ENCODE data around the gene PRSS23.

Gene PRSS23

DNA sequence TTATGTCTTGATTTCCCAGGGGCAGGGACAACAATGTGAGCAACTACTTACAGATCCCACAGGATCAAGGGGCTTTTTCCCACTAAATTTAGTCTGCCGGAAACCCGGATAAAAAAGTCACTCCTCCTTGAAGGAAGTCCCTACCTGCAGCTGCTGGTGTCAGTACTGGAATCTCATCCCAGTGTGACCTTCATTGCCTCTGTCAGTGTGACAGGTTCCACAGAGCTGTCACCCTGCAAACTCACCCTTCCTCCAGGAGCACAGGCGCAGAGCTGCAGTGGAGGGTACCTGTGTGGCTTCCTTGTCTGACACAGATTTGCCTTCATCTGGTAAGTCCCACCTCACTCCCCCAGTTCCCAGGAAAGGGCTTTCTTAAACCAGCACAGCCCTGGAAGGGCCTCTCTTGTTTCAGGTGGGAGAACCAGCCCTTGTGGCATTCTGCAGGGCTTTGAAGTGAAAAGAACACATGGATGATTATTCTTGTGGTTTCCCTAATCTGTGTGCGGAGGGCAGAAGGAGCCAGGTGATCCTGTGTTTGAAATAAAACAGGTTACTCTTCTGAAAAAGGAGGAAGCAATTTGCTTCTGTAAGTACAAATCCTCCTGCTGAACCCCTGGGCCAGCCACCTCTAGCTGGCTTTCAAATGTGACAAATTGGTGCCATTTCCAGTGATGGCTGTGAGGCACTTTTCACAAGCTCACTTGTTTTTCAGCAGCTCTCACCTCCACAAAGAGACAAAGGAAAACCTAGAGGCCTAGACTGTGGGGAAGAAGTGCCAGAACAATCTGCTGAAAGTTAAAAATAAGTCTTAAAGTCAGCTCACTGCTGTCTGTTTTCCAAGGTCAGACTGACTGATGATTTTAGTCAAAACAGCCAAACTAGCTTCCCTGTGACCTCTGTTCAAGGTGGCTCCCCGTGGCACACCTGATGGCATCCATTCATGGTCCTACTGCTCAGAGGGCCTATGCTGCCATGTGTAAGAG lies 9.2 kb upstream of the PRSS23 start:
- DNase-seq = no peak

DNA sequence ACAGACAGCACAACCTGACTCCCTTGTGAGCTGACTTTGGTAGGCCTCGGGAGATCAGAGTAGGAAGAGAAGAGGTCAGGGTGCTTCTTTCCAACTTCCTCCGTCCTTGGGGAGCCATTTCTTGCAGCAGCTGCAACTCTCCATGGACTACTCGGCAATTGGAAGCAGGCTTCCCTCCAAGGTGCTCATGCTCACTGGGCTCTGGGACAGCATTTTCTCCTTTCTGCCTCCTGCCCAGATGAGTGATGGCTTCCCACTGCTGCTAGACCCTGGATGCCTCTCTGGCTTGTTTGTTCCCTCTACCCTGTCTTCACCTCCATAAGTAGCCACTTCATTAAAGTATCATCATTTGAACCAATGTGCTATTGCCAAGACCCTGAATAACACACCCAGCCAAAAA lies 8.2 kb upstream of the PRSS23 start:
- DNase-seq = no peak

DNA sequence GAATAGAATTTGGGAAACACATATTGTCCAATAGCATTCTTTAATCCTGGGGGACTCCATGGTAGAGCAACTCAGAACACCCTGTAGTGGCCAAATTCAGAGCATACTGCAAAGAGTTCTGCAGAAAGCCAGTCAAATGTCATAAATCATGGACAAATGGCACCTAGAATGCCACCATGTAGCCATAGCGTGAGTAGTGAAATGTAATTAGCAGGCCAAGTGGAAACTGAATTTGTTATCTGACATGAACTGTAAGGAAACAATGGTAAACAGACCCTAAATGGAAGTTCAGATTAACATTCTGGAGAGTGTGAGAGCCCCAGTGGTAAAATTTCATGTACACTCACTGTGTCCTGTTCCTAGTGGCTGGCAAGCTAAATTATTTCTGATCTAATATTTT lies 7.0 kb upstream of the PRSS23 start:
- DNase-seq = no peak

DNA sequence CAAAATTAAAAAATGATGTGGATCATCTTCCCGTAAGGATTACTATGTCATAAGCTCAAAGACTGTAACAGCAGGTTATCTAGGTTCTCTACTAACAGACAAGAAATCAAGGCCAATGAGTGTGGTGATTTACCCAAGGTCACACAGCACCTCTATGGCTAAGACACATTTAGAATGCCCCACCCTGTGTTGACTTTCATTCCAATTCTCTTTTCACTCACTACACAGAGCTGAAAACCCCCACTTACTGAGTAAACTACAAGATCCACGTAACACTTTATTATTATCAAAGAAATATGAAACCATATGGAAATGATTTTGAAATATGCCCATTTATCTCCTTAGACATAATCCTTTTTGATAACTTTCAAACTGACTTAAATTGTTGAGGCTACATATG lies 4.8 kb upstream of the PRSS23 start:
- no peak for DNase-seq

DNA sequence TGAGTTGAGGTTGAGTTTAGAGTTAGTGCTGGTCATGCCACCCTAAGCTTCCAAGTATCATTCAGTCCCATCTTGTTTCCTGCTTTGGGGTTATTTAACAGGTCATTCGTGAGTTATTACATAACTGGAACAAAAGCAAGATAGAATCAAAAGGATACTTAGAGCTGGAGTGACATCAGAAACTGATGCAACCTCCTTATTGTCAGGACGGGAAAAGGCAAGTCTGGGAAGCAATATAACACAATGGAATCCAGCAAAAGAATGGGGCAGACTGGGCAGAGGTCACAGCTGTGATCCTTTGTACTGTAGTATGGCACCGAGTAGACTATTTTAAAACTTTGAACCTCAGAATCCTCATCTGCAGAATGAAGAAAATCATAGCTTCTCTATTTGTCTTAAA lies 4.4 kb upstream of the PRSS23 start:
- DNase-seq = no peak

DNA sequence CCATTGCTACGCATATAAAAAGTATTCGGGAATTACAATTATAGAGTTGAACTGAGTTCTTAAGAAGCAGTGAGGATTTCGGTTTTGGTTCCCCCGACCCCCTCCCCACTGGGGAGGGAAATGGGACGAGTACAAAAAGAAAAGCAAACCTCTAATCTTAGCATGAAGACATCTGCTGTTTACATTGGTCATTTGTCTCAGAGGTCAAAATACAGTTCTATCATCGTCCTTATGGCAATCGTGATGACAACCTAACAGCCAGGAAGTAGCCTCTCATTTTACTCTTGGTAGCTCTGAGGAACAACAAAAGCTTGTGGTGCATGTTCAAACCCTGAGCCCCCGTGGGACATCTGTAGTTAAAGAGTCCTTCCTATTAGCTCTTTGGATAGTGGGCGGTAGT lies 3.2 kb upstream of the PRSS23 start:
- DNase-seq = no peak

DNA sequence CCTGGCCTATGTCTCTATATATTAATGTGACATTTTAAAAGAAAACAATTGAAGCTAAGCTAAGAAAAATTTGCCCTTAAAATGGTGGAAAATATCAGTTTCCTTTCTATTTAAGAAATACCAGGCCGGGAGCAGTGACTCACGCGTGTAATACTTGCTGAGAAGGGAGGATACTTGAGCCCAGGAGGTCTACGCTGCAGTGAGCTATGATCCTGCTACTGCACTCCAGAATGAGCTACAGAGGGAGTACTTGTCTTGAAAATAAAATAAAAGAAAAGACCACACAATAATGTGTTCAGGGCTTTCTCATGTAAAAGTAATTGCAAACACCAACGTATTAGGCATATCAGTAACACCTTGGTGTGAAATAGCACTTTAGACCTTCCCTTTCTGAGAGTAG lies 1.4 kb upstream of the PRSS23 start:
- no peak for DNase-seq

DNA sequence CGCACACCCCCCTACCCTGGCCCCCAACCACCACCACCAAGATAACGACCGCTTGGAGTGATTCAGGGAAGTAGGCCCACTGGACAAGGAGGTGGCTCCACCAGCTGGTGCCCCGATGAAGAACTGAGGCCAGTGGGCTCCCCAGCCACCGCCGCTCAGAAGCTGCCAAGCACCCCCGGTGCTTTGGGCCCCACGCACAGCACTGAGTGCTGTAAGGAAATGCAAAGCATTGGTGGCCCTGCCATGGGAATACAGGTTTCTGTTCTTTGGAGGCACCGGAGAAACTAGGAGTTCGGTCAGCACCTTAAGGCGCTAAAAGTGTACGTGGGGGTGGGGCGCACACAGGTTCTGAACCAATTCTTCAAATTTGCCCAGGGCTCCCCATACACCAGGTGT lies 664 bp upstream of the PRSS23 start:
- no peak for DNase-seq

DNA sequence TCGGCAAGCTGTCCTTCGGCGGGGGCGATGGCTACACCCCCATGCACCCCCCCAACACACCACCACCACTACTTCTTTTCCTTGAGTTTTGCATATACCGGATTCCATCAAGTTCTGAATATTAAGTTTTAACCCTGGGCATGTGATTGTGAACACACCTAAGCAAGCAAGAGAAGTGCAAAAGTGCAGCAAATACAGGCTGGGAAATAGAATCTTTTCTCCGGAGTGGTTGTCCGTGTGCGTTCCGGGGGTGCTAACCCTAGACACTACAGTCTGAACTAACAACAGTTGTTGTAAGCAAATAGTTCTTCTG lies 574 bp downstream of the PRSS23 start:
- DNase-seq = no peak

DNA sequence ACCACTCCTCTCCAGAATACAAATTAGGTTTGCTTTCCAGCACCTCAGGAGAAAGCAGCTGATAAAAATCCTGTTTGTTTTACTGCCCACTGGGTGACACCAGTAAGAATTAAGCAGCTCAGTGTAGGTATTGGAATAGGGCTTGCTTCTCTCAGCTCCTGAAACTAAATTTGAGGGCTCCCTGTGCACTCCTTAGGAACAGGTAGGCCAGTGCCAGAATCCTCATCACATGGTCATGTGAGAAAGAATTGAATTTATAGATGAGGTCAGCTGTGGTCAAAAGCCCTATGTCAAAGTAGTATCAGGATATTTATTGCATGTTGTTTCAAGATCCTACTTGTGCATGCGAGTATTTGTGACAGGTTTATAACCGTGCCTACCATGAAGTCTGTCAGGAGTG lies 1.0 kb downstream of the PRSS23 start:
- no peak for DNase-seq

DNA sequence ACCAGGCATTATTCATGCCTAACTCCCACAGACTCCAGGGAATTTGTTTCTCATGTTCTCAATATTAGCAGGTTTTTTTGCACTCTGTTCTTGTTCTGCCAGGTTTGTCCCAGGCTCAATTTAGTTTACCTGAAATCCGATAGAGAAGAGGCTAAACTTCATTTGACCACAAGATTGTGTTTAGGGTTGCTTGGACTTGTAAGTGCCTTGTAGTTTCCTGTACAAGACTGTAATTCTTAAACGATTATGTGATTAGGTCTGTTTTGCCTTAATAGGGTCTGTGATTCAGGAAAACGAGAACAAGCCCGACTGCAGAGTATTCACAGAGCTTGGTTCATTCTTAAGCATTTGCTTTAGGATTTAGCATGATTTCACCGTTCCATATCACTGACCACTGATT lies 1.8 kb downstream of the PRSS23 start:
- DNase-seq = no peak

DNA sequence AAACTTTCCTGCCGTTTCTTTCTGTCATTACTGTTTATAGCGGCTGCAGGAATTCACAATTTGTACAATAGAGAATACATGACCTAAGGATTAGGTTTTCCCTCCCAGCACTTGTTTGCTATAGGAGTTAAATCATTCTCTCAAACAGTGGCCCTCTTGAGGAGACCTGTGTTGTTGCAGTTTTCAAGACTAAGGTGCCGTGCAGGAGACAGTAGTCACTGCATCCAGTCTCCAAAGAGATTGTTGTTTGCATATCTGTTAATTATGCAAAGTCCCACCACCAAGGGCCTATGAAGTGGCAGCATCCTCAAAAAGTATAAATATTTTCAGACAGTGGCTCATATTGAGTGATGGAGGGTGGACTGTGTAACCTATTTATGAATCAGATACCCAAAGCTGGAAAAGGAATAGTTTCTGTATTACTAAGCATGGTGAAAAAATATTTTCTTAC lies 2.3 kb downstream of the PRSS23 start:
- DNase-seq = no peak

DNA sequence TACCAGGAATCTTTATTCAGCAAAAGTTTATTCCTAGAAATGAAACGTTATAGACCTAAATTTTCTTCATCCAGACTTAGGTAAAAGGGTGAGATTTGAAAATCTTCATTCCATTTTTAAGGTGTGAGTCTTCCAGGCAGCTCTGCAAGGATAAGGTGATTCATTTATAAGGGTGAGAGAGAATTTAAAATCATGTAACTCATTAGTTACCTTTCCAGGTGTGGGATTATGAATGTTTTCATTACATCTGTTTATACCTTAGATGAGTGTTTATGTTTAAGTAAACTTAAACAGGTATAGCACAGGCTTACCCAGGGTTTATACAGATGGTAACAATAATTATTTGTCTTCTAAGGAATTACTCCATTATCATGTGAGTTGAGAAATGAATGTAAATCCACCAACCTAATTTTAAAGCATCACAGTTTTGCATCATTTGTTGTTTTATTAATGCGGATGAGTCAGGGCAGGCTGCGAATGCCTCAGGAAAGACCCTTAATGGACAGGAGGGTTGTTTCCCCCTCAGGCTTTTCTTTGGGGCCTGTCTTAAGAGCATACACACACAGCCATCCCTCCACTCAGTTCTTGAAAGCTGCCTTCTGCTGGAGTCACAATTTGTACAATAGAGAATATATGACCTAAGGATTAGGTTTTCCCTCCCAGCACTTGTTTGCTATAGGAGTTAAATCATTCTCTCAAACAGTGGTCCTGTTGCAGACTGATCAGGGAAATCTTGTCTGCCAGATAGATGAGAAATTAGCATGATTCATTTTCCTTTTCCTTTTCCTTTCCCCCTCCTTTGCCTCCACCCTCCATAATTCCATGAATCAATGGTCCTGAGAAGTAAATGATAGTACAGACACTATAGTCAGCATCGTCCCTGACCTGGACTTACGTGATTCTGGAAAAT lies 3.0 kb downstream of the PRSS23 start:
- DNase-seq = no peak

DNA sequence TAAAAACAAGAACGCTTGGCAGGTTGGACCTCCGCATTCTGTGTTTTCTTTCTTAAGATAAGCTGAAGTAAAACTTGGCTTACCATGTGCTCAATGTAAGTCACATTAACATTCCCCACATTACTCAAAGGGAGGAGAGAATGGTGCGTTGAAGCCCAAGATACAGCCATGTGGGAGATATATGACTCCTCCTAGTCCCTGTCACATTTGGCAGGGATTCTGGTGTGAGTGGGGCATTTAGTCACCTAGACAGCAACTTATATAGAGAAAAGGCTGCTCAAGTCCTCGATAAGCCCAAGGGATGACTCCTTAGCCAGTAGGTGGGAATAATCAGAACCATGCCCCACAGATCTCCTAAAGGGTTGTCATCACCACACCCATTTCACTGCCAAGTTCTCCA lies 4.6 kb downstream of the PRSS23 start:
- DNase-seq = no peak

DNA sequence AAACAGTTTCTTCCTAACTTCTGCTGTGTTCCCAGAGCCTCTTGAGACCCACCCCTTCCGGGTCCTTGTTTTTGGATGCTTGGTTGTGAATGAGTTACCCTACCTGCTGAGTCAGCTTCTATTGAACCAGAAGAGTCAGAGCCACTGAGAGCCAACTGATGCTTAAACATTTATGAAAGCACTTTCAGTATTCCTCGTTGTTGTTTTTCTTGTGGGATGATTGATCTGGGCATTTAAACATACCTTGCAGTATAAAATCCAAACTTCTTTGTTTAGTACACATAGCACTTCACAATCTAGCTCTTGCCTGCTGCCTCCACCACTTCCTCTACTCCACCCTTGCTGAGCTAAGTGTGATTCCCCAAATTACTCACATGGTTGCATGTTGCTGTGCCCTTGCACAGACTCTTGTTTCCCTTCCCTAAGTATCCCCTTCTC lies 5.5 kb downstream of the PRSS23 start:
- DNase-seq = no peak

DNA sequence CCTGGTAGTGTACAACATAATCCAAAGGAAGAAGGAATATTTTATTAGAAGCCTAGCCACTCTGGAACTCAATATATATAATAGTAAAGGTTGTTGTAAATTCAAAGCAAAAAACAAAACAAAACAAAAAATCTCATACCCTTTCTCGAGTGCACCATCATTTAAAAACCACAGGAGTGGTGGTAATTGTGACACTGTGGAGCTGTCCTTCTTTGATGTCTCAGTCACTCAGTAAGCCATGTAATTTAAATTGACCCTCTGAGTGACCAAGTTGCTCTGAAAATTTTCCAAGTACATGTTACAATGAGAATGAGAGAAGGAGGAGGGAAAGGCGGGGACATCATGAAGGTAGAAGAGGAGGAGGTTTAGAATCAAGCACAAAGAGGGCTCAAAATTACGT lies 6.6 kb downstream of the PRSS23 start:
- no peak for DNase-seq

DNA sequence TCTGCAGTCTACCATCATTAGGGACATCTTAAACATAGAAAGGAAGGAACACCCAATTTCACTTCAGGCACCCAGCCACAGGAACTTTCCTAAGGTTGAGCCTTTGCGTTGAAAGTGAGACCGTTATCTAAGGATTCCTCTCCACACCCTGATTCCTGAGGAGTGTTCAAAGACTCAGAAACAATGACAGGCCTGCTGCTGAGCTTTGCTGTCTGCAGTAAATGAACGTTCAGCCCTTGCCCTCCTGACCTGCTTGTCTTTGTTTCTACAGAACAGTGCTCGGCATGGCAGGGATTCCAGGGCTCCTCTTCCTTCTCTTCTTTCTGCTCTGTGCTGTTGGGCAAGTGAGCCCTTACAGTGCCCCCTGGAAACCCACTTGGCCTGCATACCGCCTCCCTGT lies 7.0 kb downstream of the PRSS23 start:
- no peak for DNase-seq

DNA sequence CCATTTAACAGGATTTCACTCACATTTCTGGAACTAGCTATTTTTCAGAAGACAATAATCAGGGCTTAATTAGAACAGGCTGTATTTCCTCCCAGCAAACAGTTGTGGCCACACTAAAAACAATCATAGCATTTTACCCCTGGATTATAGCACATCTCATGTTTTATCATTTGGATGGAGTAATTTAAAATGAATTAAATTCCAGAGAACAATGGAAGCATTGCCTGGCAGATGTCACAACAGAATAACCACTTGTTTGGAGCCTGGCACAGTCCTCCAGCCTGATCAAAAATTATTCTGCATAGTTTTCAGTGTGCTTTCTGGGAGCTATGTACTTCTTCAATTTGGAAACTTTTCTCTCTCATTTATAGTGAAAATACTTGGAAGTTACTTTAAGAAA lies 9.2 kb downstream of the PRSS23 start:
- DNase-seq = no peak

DNA sequence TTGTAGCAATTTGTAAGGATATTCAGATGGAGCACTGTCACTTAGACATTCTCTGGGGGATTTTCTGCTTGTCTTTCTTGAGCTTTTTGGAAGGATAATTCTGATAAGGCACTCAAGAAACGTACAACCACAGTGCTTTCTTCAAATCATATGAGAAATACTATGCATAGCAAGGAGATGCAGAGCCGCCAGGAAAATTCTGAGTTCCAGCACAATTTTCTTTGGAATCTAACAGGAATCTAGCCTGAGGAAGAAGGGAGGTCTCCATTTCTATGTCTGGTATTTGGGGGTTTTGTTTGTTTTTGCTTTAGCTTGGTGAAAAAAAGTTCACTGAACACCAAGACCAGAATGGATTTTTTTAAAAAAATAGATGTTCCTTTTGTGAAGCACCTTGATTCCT lies 9.9 kb downstream of the PRSS23 start:
- no peak for DNase-seq

DNA sequence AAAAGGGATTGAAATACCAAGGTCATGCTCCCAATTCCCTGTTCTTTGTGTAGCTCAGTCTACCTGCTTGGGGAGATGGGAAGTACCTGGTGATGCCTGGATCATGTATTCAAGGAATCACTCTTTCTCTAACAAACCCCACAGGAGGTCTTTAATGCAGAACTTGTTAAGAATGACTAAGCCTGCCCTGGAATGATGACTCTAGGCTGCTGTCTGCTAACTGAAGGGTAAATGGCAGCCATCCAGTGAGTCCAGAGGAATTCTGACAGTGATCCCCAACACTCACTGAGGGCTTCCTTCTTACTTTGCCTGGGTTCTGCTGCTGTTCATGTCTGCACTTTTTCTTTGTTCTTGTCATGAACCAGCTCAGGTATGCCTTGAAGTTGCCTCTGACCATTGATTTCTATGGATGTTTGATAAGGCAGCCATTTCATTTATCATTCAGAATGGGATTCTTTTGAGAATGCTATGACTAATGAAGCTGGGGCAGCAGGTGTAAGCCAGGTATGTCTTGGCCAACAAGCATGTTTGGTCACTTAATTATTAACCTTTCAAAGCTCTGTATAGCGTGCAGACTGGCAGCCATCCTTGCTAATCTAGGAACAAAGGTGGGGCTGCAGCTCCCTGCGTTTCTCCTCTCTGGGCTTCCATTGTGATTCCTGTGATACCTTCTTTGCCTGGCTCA lies 11.4 kb downstream of the PRSS23 start:
- no peak for DNase-seq

DNA sequence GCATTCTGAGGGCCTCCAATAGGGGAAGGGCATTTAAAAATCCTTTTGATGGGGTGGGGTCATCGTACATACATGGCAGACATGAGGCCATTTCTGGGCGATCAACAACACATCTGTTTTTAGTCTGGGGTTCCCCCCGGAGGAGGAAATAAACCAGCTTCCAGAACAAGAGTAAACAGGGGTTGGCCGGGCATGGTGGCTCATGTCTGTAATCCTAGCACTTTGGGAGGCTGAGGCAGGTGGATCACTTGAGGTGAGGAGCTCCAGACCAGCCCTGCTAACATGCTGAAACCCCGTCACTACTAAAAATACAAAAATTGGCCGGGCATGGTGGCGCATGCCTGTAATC lies 12.0 kb downstream of the PRSS23 start:
- DNase-seq = no peak

DNA sequence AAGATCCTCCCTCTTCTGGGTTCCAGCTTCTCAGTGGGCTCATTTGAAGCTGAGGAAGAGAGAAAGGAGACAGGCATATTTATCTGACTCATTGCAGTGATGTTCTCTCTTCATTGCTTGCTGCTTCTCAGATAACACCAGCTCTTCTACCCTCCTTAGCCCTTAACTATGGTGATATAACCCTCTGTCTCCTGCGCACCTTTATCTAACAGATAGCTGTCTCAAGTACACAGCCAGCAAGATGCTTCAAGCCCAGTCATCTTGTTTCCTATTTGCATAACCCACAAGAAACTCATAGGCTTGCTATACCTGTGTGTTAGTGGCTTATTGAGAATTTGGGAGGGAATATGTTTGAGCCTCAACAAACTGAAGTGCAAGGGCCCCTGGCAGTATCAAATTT lies 12.6 kb downstream of the PRSS23 start:
- DNase-seq = no peak

DNA sequence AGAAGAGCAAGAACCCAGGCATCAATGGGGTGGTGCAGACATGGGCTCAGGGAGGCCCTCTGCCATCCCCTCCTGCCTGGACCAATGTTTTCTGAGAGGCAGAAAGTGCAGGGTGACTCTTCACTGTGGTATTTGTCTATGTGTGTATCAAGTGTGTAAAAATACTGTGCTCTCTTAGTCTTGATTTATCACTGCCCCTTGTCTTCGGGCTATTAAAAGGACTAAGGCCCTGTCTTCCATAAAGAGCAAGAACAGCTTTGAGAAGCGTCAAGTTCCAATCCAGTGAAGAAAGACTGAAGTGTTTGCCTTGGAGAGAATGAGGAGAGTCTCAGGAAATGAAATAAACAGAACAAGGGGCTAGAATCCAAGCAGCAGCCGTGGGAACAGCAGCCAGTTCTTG lies 14.4 kb downstream of the PRSS23 start:
- DNase-seq = no peak

DNA sequence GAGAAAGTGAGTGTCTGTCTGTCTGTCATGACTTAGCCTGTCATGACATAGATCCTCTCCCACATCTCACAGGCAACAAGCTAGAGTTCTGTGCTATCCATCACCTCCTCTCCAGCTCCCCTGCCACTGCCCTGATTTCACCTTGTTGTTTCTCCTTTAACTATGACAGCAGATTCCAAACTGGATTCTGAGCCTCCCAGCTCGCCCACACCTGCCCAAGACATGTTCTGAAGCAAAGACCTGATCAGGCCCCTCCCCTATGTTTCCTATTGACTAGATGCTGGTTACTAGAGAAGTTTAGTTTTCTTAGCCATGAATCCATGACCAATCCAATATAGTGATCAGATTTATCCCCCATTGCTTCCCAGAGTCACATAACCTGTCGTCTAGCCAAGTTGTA lies 15.4 kb downstream of the PRSS23 start:
- no peak for DNase-seq

Data from cerebellar nuclear complex (tissue), 1 donor.